NT2/D1 (cell line): ENCODE results near the gene ACSM2A.
"Not testable (repeated sequence)": the region's sequence is repeated elsewhere in the genome, so short reads cannot be mapped to it uniquely, and the experiment has no call there.

Experiments
- SUZ12 ChIP-seq: IDR thresholded peaks from 2 replicates; pipeline ENCODE4 v1.6.1; 2011; ENCODE audit not compliant: insufficient read length, insufficient read depth; ENCODE audit errors: extremely low read depth
- YY1 ChIP-seq: IDR thresholded peaks from 2 replicates; pipeline ENCODE4 v1.6.1; 2011; ENCODE audit not compliant: insufficient read length, insufficient read depth

- TF ChIP-seq SUZ12, YY1: not testable (repeated sequence)
Observed at GRCh38 chr16:20532284-20532792, 81.0 kb downstream of the ACSM2A start.
